GM20431 (cell line): ENCODE measurements around the gene CLNK.
"Not testable (repeated sequence)": the region's sequence is repeated elsewhere in the genome, so short reads cannot be mapped to it uniquely, and the experiment has no call there.

ENCODE experiments used
- in situ Hi-C: fragments of 300-500 bp; cut with MseI, MboI; formaldehyde crosslinking; loops from one replicate; pipeline ENCODE4 v1.15.0; 2020; ENCODE audit warnings: low sequenced_read_pairs; ENCODE audit not compliant: unreplicated experiment

CLNK gene

DNA sequence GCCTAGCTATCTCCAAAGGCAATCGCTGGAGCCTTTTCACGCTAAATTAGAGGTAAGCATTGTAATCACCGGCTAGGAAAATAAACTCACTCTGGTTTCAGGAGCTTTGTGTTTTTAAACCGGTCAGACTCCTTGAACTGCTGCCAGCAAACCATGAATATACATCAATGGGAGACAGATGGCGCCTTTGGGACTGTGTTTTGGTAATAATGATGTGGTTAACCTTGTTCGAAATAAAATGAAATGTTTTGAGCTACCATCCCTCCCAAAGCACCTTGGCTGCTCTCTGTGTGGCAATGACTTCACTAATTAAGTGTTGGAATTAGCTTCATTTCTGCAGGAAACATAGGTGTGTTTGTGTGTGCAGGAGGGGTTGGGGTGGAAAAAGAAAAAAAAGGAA is 65.3 kb downstream of the CLNK start:
- in situ Hi-C loops, result no loop called here

DNA sequence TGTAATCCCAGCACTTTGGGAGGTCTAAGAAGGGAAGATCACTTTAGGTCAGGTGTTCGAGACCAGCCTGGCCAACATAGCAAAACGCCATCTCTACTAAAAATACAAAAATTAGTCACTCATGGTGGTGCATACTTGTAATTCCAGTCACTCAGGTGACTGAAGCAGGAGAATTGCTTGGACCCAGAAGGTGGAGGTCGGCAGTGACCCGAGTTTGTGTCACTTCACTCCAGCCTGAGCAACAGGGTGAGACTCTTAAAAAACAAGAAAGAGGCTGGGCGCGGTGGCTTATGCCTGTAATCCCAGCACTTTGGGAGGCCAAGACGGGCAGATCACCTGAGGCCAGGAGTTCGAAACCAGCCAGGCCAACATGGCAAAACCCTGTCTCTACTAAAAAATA is 69.6 kb downstream of the CLNK start:
- in situ Hi-C loops, result not testable (repeated sequence)

DNA sequence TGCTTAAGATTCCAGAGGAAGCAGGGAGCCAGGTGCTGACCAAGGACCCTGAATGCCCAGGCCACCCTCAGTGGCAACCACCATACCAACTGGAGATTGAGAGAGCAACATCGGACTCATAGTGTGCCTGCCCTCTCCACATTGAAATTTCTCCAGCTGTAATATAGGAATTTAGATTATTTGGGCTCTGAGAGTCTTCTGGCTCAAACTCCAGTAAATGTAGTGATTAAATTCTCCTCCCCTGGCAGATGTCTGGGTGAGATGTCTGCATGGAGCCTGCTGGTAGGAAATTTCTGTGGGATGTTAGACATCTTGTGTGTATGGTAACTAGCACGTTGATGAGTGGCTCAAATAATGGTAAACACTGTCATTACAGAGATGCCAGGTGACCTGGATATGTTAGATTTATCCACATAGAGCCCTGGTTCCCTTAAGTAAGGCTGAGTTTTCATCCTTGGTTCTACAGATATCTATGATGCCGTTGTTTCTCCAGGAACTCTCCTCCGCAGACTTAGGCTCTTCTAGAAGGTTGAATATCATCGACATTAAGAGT is 70.6 kb downstream of the CLNK start:
- in situ Hi-C loops, result no loop called here

DNA sequence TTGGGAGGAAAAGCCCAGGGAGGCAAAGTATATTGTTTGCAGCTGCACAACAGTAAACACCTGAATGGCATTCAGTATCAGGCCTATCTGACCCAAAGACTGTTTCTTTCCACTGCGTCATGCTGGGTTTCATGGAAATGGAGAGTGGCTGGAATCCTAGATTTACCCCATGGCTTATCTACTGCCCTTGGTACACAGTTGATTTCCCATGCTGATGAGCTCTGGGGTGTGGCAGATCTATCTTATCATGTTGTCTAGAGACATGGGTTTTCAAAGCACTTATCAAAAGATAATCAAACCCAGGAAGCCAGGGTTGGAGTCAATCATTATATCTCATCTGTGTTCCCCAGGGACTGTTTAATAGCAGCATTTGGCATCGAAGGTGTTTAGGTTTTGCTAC is 72.1 kb downstream of the CLNK start:
- in situ Hi-C loops, result no loop called here

GRCh38 chr4:10611673-10612072 is 72.9 kb downstream of the CLNK start:
- in situ Hi-C loops, result no loop called here

DNA sequence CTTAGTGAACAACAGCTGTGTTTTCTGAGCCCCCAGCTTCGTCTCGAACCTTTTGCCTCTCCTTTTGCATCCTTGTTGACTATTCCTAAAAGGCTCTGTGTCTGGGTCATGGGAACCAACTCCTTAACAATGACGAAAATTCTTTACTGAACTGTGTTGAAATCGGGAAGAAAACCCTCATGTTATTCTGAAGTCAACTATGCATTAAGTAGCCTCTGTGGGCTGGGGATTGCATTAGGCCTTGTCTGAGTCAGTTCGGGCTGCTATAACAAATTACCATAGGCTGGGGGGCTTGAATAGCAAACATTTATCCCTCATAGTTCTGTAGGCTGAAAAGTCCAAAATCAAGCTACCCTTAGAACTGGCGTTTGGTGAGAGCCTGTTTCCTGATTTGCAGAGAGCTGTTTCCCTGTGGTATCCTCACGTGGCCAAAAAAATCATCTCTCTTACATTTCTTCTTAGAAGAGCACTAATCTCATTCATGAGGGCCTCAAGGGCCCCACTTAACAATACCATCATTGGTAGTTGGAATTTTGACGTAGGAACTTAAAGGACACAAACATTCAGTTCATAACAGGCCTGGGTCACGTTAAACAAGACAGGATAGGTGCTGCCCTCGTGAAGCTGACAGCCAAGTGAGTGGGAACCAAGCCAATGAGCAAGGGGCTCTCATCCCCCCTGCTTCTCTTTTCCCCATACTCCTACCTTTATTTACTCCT is 75.9 kb downstream of the CLNK start:
- in situ Hi-C loops, result no loop called here

DNA sequence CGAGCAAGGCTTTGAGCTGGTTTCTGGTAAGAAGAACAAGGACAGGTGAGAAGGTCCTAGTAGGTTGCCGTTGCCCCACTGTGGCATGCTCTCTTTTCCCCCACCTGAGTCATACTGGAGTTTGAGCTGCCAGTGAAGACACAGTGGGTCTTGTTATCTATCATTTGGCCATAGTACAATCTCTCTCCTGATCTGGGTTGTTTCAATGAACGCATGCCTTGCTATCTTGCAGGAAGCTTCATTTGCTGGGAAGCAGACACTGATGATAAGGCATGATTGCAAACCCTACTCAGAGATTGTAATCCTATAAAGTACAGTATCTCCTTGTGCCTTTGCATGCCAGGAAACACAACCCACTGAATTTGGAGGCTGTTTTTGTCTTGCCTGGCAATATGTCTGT is 77.4 kb downstream of the CLNK start:
- in situ Hi-C loops, result no loop called here

DNA sequence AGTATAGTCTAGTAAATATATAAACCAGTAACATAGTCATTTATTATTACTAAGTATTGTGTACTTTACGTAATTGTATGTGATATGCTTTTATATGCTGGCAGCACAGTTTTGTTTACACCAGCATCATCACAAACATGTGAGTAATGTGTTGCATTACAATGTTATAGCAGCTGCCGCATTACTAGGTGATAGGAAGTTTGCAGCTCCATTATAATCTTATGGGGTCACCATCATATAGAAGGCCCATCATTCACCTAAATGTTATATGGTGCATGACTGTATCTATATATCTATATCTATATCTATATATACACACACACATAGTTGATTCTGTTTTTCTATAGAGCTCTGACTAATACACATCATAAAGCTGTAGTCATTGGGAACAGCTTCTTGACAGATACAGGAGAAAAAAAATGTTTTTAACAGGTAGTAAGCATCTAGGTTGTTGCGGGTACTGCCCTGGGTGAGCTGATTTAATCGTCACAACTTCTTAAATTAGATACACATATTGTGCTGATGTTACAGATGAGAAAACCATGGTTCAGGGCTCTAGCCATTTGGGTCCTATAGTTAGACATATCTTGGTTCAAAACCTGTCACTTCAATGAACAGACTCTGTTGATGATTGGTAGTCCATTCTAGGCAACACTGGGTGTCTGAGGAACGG is 77.9 kb downstream of the CLNK start:
- in situ Hi-C loops, result no loop called here

DNA sequence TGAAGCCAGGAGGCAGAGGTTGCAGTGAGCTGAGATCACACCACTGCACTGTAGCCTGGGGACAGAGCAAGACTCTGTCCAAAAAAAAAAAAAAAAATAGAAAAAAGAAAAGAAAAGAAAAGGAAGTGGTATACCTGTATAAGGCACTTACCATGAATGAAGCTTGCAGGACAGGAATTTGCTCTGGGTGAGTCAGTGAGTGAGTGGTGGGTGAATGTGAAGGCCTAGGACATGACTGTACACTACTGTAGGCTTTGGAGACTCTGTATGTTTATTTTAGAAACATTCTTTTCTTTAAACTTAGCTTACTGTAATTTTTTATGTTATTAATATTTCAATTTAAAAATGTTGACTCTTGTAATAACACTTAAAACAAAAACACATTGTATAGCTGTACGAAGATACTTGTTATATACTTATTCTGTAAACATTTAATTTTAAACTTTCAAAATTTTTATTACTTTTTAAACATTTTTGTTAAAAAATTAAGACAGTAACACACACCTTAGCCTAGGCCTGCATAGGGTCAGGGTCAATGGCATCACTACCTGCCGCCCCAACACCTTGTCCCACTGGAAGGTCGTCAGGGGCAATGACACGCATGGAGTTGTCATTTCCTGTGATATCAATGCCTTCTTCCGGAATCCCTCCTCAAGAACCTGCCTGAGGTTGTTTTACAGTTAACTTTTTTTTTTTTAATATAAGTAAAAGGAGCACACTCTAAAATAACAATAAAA is 78.7 kb downstream of the CLNK start:
- in situ Hi-C loops, result no loop called here

- in situ Hi-C loops, result no loop called here
Measured at GRCh38 chr4:10605031-10605430, 79.5 kb downstream of the CLNK start.

DNA sequence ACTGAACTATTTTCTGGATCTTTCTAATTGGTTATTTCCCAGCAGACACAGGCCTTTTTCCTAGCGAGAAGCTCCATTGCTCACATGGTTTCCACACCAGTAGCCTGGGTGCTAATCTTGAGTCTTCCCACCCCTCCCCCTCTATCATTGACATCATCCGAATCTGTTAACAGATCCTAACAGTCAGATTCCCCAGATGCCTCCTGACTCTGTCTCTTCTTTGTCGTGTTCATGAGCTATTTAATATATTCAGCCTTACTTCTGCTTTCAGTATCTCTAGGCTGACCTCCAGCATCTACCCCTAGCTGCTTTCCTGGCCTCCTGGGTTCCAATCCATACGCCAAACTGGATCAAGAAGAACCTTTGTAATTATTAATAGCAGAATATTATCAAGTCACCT is 85.0 kb downstream of the CLNK start:
- in situ Hi-C loops, result no loop called here

GRCh38 chr4:10598829-10599228 is 85.7 kb downstream of the CLNK start:
- in situ Hi-C loops, result no loop called here

GRCh38 chr4:10596586-10597290 is 87.8 kb downstream of the CLNK start:
- in situ Hi-C loops, result no loop called here

- in situ Hi-C loops, result no loop called here
Measured at GRCh38 chr4:10593130-10593529, 91.4 kb downstream of the CLNK start.

DNA sequence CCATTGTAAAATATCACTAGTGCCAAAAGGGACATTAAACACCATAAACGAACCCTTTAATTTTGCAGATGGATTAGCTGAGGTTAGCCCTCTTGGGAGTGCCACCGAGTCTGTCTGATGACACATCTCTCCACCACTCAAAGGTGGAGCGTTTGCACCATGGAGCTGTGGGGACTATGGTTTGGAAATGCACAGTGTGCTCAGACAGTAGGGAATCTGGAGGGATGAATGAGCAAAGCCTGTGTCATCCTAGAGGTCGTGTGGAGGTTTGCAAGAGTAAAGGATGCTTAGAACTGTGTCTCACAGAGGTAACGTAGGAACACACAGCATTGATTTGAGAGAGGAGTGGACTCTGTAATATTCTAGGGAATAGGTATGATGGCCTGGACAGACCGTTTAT is 93.7 kb downstream of the CLNK start:
- in situ Hi-C loops, result no loop called here

DNA sequence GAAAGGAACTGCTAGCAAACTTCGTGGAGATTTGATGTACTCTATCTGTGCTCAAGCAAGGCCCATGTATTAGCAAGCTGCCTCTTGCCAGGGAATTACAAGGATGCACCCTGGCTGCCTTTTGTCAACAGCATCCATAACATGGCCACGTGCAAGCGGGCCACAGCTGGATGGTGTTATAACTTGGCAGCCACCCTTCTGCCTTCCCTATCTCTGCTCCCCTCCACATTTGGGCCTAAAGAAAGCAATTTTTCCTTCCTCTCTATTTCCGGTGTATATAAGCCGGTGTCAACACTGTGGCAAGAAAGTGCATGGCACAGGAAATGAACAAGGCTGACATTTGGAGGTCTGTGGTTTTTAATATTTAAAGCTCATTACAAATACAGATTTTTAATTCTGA is 94.8 kb downstream of the CLNK start:
- in situ Hi-C loops, result no loop called here

GRCh38 chr4:10589321-10589720 is 95.2 kb downstream of the CLNK start:
- in situ Hi-C loops, result no loop called here

DNA sequence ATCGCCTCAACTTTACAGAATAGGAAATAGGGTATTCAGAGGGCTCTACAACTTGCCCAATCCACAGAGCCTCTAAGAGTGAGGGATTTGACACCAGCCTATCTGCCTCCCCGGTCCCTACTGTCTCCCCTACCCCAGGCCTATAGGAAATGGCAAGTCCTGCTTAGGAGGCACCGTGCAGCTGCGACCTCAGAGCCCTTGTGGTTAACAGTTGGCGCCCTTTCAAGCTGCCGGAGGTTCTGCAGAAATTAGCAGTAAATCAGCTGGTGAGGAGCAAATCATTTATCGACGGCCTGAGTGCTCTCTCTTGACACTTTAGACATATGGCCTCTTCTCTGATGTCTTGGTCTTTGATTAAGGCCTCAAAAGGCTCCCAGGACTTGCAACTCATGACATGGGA is 96.9 kb downstream of the CLNK start:
- in situ Hi-C loops, result no loop called here

GRCh38 chr4:10587296-10587695 is 97.3 kb downstream of the CLNK start:
- in situ Hi-C loops, result no loop called here

- in situ Hi-C loops, result no loop called here
Measured at GRCh38 chr4:10584042-10584441, 100.5 kb downstream of the CLNK start.
